Kidney (tissue), 14 donors: ENCODE results near the gene ERCC1. TPM values are rescaled to one million over a fixed set of nuclear protein-coding genes. Genes with fewer than 3 reads are reported as not detected.

Experiments used
- DNase-seq, 5 donors: peaks; one replicate each; pipeline ENCODE4 v3.0.0-alpha.2; 2013 to 2020
- FAIRE-seq: peaks from 2 replicates; lab custom pipeline; 2012; peaks lifted over from hg19 to GRCh38; lab: Jason Lieb, UNC
- H3K27ac ChIP-seq, 2 donors: one replicate each; pipeline ENCODE4 v1.7.0; 2013; ENCODE audit warnings: low read depth in 2 of 2, low read length in 2 of 2, inconsistent platforms in 1 of 2
- H3K27me3 ChIP-seq: one replicate; pipeline ENCODE4 v1.7.1; 2013; ENCODE audit warnings: low read length, inconsistent platforms; ENCODE audit not compliant: control insufficient read depth, insufficient read depth
- H3K36me3 ChIP-seq, 3 donors: one replicate each; pipeline versions ENCODE4 v1.7.0 to v1.7.1; 2013; ENCODE audit warnings: low read length in 3 of 3, control low read depth in 1 of 3, inconsistent platforms in 1 of 3; ENCODE audit not compliant: insufficient read depth in 3 of 3, control insufficient read depth in 2 of 3
- H3K4me1 ChIP-seq, 3 donors: one replicate each; pipeline versions ENCODE4 v1.7.0 to v1.7.1; 2013; ENCODE audit warnings: low read length in 3 of 3, inconsistent platforms in 1 of 3, low read depth in 1 of 3; ENCODE audit not compliant: control insufficient read depth in 2 of 3, insufficient read depth in 2 of 3
- H3K4me3 ChIP-seq, 3 donors: one replicate each; pipeline versions ENCODE4 v1.7.0 to v1.8.1; 2013; ENCODE audit warnings: low read length in 3 of 3, control low read depth in 1 of 3, inconsistent platforms in 1 of 3
- H3K9ac ChIP-seq, 3 donors: one replicate each; pipeline versions ENCODE4 v1.7.0 to v1.7.1; 2013; ENCODE audit warnings: low read length in 3 of 3, control low read depth in 1 of 3, inconsistent platforms in 1 of 3
- H3K9me3 ChIP-seq, 3 donors: one replicate each; pipeline versions ENCODE4 v1.7.0 to v1.7.1; 2013; ENCODE audit warnings: low read length in 3 of 3, control low read depth in 1 of 3, inconsistent platforms in 1 of 3; ENCODE audit not compliant: control insufficient read depth in 2 of 3, insufficient read depth in 1 of 3
- intact Hi-C: fragments of 100-400 bp; cut with DNase I; formaldehyde crosslinking; loops from one replicate; pipeline ENCODE4 v1.11.1; 2022
- polyA plus RNA-seq: library from polyadenylated mRNA; stranded (reverse); fragments of 350-450 nt; fragmentation: Illumina TruSeq; extraction: RNeasy Lipid Tissue Mini Kit (QIAGEN cat#74804); gene quantifications from one replicate; pipeline ENCODE4 v1.2.3, GENCODE V29; 2014; ENCODE audit warnings: low read depth, low replicate concordance; ENCODE audit not compliant: insufficient read depth
- total RNA-seq: library from RNA; stranded (reverse); fragmentation: NEBNext Ultra II Directional; extraction: Animal tissue kit (Norgen Biotek cat#: 25700); gene quantifications from one replicate; pipeline ENCODE4 v1.2.1, GENCODE V29; 2021
- TF ChIP-seq, protein P1 (sequence below): IDR thresholded peaks from 3 replicates; pipeline ENCODE4 v1.5.1; 2012; ENCODE audit warnings: mild to moderate bottlenecking, moderate library complexity, borderline replicate concordance; ENCODE audit not compliant: insufficient read depth; ENCODE audit errors: extremely low read depth
- donor health status: control.
- donor health status: control.
- donor health status: control.
- donor health status: control.
- donor health status: control.
- donor health status: DM: yes; HTN: yes; CAD: no.
- donor health status: Normal renal cell carcinoma (clear cell type).

ERCC1 gene
- total and polyA plus RNA-seq, 2 donors from 2014 or later, result 60.8 to 107 TPM

DNA sequence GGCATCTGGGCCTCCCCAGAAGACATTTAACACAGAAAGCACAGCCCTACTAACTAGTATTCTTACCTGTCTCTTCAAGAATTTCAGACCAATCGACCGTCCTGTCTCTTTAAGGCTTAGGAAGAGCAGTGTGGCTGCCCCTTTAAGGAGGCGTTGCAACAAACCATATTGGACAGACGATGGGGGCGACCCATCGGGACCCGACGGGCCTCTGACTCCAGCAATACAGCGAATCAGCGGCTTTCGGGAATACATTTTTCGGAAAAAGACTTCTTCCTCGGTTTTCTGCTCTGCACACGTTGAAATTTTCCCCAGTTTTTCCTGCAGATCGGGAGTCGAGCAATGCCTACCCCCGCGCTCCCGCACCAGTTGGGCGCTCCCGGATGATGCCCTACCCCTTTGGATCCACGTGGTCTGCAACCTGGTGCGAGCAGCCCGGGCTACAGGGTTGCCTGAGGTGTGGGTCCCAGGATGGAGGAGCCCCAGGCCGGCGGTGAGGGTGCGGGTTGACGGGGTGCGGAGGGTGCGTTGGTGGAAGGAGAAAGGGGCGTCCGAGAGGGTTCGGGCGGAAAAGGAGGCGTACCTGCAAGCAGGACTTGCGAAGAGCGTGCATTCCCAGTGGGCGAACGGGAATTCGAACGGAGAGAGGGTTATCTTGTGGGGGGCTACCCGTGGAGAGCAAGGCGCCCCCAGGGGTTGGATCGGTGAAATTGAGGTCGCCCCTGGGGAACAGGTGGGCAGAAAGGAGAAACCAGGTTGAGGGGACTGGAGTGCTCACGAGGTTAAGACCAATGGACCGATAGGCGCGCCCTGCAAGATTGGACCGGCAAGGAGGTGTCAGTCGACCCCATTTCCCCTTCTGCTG is 17.3 kb downstream of the ERCC1 start, which contains the start of gene POLR1G:
TSS of gene POLR1G (plus strand) at position 419 of the 865 bp plus-strand sequence. CDS start at position 472, 53 bp downstream.
- H3K4me1 ChIP-seq, result peaks cover 0 to 10% (median 9%) of the 10 kb centered on the region in 3 donors
- no peaks in the 10 kb centered on the region for H3K36me3 ChIP-seq
- peak within 1 kb of the TSS; percentile 36 to 87 (median 50) for H3K9ac ChIP-seq
- H3K4me3 ChIP-seq, result peak within 1 kb of the TSS; percentile 67 to 92 (median 92)
- peak within 1 kb of the TSS; percentile 88 to 99 for H3K27ac ChIP-seq
- DNase-seq, result peak; percentile 82 to 95 (median 91)
- TF ChIP-seq, protein P1, sequence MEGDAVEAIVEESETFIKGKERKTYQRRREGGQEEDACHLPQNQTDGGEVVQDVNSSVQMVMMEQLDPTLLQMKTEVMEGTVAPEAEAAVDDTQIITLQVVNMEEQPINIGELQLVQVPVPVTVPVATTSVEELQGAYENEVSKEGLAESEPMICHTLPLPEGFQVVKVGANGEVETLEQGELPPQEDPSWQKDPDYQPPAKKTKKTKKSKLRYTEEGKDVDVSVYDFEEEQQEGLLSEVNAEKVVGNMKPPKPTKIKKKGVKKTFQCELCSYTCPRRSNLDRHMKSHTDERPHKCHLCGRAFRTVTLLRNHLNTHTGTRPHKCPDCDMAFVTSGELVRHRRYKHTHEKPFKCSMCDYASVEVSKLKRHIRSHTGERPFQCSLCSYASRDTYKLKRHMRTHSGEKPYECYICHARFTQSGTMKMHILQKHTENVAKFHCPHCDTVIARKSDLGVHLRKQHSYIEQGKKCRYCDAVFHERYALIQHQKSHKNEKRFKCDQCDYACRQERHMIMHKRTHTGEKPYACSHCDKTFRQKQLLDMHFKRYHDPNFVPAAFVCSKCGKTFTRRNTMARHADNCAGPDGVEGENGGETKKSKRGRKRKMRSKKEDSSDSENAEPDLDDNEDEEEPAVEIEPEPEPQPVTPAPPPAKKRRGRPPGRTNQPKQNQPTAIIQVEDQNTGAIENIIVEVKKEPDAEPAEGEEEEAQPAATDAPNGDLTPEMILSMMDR, result peak; percentile 4
- H3K9me3 ChIP-seq, result no peaks in the 10 kb centered on the region
- H3K27me3 ChIP-seq, result peaks cover 15% of the 10 kb centered on the region
- intact Hi-C loops, result no loop called here
- no peak for FAIRE-seq

DNA sequence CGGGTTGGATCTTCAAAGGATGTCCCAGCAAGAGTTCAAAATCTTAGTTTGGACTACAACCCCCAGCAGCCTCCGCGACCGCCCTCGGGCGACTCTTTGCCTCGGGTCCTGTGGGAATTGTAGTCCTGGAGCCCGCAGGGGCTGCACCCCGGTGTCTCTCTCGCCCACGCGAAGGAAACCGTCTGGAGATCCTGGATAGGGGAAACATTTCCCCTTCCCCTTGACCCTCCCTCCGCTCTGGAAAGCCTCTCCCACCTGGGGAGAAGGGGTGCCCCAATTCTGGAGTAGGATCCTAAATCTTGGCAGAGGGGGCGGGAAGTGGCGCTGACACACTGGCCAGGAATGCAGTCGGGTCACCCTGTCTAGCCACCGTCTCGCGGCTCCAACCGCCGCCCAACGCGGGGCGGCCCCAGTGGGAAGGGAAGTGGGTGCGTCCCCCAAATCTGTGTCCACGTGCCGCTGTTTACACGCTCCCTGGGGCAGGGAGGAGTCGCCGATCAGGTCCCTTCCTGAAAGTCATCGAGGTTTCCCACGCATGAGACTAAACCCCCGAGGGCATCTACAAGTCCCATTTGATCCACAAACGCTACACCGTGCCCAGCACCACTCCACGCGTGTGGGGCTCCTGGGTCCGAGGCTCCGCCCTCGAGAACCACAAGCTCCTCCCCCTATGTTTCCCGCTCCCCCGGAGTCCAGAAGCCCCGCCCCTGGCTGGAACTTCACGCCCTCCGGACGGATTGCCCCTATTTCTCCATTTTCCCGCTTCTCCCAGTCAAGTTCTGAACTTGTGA is 18.1 kb downstream of the ERCC1 start:
- Histone ChIP-seq H3K9me3 (no peaks in the 10 kb centered on the region), H3K27me3 (peaks cover 15% of the 10 kb centered on the region), H3K4me3 (peak overlapping the region; percentile 67 to 92 (median 92)), H3K27ac (peak overlapping the region; percentile 88 to 99), H3K9ac (peak overlapping the region; percentile 36 to 87 (median 50)), H3K36me3 (no peaks in the 10 kb centered on the region), H3K4me1 (peaks cover 0 to 10% (median 9%) of the 10 kb centered on the region in 3 donors)
- TF ChIP-seq, protein P1, result no peak
- peak; percentile 87 to 96 (median 93) for DNase-seq
- intact Hi-C loops, result no loop called here
- FAIRE-seq, result no peak

DNA sequence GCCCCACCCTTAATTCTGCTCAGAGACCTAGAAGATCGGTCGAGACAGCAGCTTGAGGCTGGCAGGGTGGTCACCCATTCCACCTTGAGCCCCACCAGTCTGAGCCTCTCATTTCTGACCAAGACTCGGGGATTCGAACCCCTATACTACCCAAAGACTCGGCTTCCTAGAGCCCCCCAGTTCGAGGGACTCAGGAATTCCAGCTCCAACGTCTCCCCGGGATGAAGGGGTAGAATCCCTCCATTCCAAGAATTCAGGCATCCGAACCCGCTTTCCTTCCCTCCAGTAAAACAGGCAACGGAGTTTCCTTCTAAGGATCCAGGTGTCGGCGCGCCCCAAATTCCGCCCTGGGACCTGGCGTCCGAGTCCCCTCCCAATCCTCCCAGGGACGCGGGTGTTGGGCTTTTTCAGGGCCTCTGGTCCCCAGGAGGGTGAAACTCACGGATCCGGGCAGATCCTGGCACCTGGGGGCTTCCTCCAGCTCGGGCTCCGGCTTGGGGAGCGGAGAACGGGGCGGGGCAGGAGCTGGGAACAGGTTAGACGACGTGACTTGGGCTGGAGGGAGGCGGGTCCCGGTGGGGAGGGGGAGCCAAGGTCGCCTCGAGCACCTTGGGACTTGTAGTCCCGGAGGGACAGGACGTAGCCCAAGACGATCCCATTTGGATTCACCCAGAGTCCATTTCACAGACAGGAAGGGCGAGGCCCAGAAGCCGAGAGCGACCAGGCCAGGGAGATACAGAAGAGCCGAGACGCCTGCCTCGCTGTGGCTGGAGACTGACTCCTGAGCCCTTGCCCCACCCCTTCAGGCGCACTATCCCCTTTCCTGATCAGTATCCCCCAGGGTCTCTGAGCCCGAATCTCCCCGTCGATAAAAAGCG is 18.9 kb downstream of the ERCC1 start, which contains the start of gene PPP1R13L:
TSS of gene PPP1R13L (minus strand) at position 513 of the 878 bp plus-strand sequence. CDS start 6,751 bp downstream, outside the sequence.
- Histone ChIP-seq H3K4me1 (peaks cover 0 to 10% (median 9%) of the 10 kb centered on the region in 3 donors), H3K9me3 (no peaks in the 10 kb centered on the region), H3K4me3 (peak within 1 kb of the TSS; percentile 67 to 92 (median 92)), H3K27ac (peak within 1 kb of the TSS; percentile 88 to 99), H3K27me3 (peaks cover 15% of the 10 kb centered on the region), H3K36me3 (no peaks in the 10 kb centered on the region), H3K9ac (peak within 1 kb of the TSS; percentile 36 to 87 (median 50))
- FAIRE-seq (no peak), DNase-seq (peak; percentile 71 to 95 (median 85))
- intact Hi-C loops, result no loop called here
- TF ChIP-seq, protein P1, result no peak
